Activated T-helper 1 cell treated with anti-CD3 and anti-CD28 coated beads, Interleukin-12 subunit alpha, Interleukin-12 subunit beta, Interleukin-2, Interleukin-4 antibody, amounts not matched to agents 30 ng/mL and 10 ng/mL and 1 ng/mL, durations not matched to agents 14 hours and 24 hours and 36 hours (primary cell): ENCODE results near the gene CCDC57. TPM values are rescaled to one million over a fixed set of nuclear protein-coding genes. Genes with fewer than 3 reads are reported as not detected.

Experiments
- DNase-seq: peaks from one replicate; pipeline ENCODE4 v3.0.0; 2021; ENCODE audit warnings: low spot score
- H3K27ac Mint-ChIP-seq: one replicate; pipeline ENCODE4 v1.8.0; 2021; ENCODE audit warnings: mild to moderate bottlenecking, mixed read lengths
- H3K27me3 Mint-ChIP-seq: one replicate; pipeline ENCODE4 v1.8.0; 2022; ENCODE audit warnings: mild to moderate bottlenecking, moderate library complexity, mixed read lengths; ENCODE audit not compliant: insufficient read depth
- H3K36me3 Mint-ChIP-seq: one replicate; pipeline ENCODE4 v1.8.0; 2021; ENCODE audit warnings: low read depth, mixed read lengths
- H3K4me1 Mint-ChIP-seq: one replicate; pipeline ENCODE4 v1.8.0; 2021; ENCODE audit warnings: low read depth, mixed read lengths
- H3K4me3 Mint-ChIP-seq: one replicate; pipeline ENCODE4 v1.8.0; 2021; ENCODE audit warnings: mild to moderate bottlenecking, moderate library complexity, mixed read lengths
- H3K9me3 Mint-ChIP-seq: one replicate; pipeline ENCODE4 v1.8.0; 2021; ENCODE audit warnings: mixed read lengths
- intact Hi-C: fragments of 100-400 bp; cut with micrococcal nuclease; formaldehyde crosslinking; loops from one replicate; pipeline ENCODE4 v1.15.1; 2024
- total RNA-seq: library from RNA; stranded (reverse); gene quantifications from 2 replicates; pipeline ENCODE4 v1.2.3, GENCODE V29; 2022

Gene CCDC57
- total RNA-seq, 1 donor from 2014 or later: 60.8 TPM

- peaks cover 13% of the 10 kb centered on the region for H3K4me1 Mint-ChIP-seq
- no peaks in the 10 kb centered on the region for H3K9me3 Mint-ChIP-seq
- peaks cover 2% of the 10 kb centered on the region for H3K36me3 Mint-ChIP-seq
- no peak for DNase-seq
- no peak overlapping the region for H3K4me3 Mint-ChIP-seq
- intact Hi-C loops: no loop called here
- no peaks in the 10 kb centered on the region for H3K27me3 Mint-ChIP-seq
- H3K27ac Mint-ChIP-seq: no peak overlapping the region
These were observed 95.2 kb downstream of the CCDC57 start for GRCh38 chr17:82117139-82118090.

GRCh38 chr17:82116246-82116645 lies 96.4 kb downstream of the CCDC57 start:
- no peaks in the 10 kb centered on the region for H3K9me3 Mint-ChIP-seq
- peaks cover 6% of the 10 kb centered on the region for H3K4me1 Mint-ChIP-seq
- H3K4me3 Mint-ChIP-seq: no peak overlapping the region
- no peak overlapping the region for H3K27ac Mint-ChIP-seq
- H3K27me3 Mint-ChIP-seq: no peaks in the 10 kb centered on the region
- no peaks in the 10 kb centered on the region for H3K36me3 Mint-ChIP-seq
- intact Hi-C loops: no loop called here
- DNase-seq: no peak

- intact Hi-C loops: no loop called here
- H3K4me1 Mint-ChIP-seq: no peaks in the 10 kb centered on the region
- H3K27ac Mint-ChIP-seq: no peak overlapping the region
- no peak overlapping the region for H3K4me3 Mint-ChIP-seq
- no peak for DNase-seq
- no peaks in the 10 kb centered on the region for H3K9me3 Mint-ChIP-seq
- no peaks in the 10 kb centered on the region for H3K27me3 Mint-ChIP-seq
- H3K36me3 Mint-ChIP-seq: no peaks in the 10 kb centered on the region
These were observed 97.8 kb downstream of the CCDC57 start for GRCh38 chr17:82114872-82115271.

GRCh38 chr17:82114447-82114846 lies 98.2 kb downstream of the CCDC57 start:
- no peak for DNase-seq
- Mint-ChIP-seq H3K9me3 (no peaks in the 10 kb centered on the region), H3K4me1 (no peaks in the 10 kb centered on the region), H3K27ac (no peak overlapping the region), H3K27me3 (no peaks in the 10 kb centered on the region), H3K4me3 (no peak overlapping the region), H3K36me3 (no peaks in the 10 kb centered on the region)
- intact Hi-C loops: no loop called here

GRCh38 chr17:82113941-82114340 lies 98.7 kb downstream of the CCDC57 start:
- intact Hi-C loops: no loop called here
- no peaks in the 10 kb centered on the region for H3K27me3 Mint-ChIP-seq
- no peak for DNase-seq
- H3K9me3 Mint-ChIP-seq: no peaks in the 10 kb centered on the region
- H3K4me3 Mint-ChIP-seq: no peak overlapping the region
- H3K4me1 Mint-ChIP-seq: no peaks in the 10 kb centered on the region
- no peak overlapping the region for H3K27ac Mint-ChIP-seq
- H3K36me3 Mint-ChIP-seq: no peaks in the 10 kb centered on the region

- Mint-ChIP-seq H3K4me1 (no peaks in the 10 kb centered on the region), H3K36me3 (no peaks in the 10 kb centered on the region), H3K9me3 (no peaks in the 10 kb centered on the region), H3K27me3 (no peaks in the 10 kb centered on the region), H3K4me3 (no peak overlapping the region), H3K27ac (no peak overlapping the region)
- no peak for DNase-seq
- intact Hi-C loops: no loop called here
These were observed 99.2 kb downstream of the CCDC57 start for GRCh38 chr17:82113422-82113821.

GRCh38 chr17:82112914-82113311 lies 99.7 kb downstream of the CCDC57 start:
- no peak for DNase-seq
- no peaks in the 10 kb centered on the region for H3K36me3 Mint-ChIP-seq
- H3K4me1 Mint-ChIP-seq: no peaks in the 10 kb centered on the region
- no peaks in the 10 kb centered on the region for H3K9me3 Mint-ChIP-seq
- H3K27me3 Mint-ChIP-seq: no peaks in the 10 kb centered on the region
- H3K4me3 Mint-ChIP-seq: no peak overlapping the region
- intact Hi-C loops: no loop called here
- no peak overlapping the region for H3K27ac Mint-ChIP-seq

GRCh38 chr17:82112181-82112913 lies 100.3 kb downstream of the CCDC57 start:
- no peaks in the 10 kb centered on the region for H3K27me3 Mint-ChIP-seq
- no peaks in the 10 kb centered on the region for H3K4me1 Mint-ChIP-seq
- H3K36me3 Mint-ChIP-seq: no peaks in the 10 kb centered on the region
- no peaks in the 10 kb centered on the region for H3K9me3 Mint-ChIP-seq
- H3K4me3 Mint-ChIP-seq: no peak overlapping the region
- no peak for DNase-seq
- no peak overlapping the region for H3K27ac Mint-ChIP-seq
- intact Hi-C loops: no loop called here

- Mint-ChIP-seq H3K9me3 (no peaks in the 10 kb centered on the region), H3K4me1 (peaks cover 11% of the 10 kb centered on the region), H3K4me3 (no peak overlapping the region), H3K27ac (no peak overlapping the region), H3K27me3 (no peaks in the 10 kb centered on the region), H3K36me3 (no peaks in the 10 kb centered on the region)
- no peak for DNase-seq
- intact Hi-C loops: no loop called here
These were observed 102.3 kb downstream of the CCDC57 start for GRCh38 chr17:82110298-82110697.

GRCh38 chr17:82108961-82109475 lies 103.6 kb downstream of the CCDC57 start:
- H3K4me1 Mint-ChIP-seq: peaks cover 11% of the 10 kb centered on the region
- H3K36me3 Mint-ChIP-seq: no peaks in the 10 kb centered on the region
- no peak for DNase-seq
- H3K27ac Mint-ChIP-seq: no peak overlapping the region
- H3K4me3 Mint-ChIP-seq: no peak overlapping the region
- intact Hi-C loops: no loop called here
- H3K27me3 Mint-ChIP-seq: no peaks in the 10 kb centered on the region
- H3K9me3 Mint-ChIP-seq: no peaks in the 10 kb centered on the region

- Mint-ChIP-seq H3K27me3 (no peaks in the 10 kb centered on the region), H3K4me3 (no peak overlapping the region), H3K4me1 (peaks cover 11% of the 10 kb centered on the region), H3K9me3 (no peaks in the 10 kb centered on the region), H3K36me3 (no peaks in the 10 kb centered on the region), H3K27ac (no peak overlapping the region)
- no peak for DNase-seq
- intact Hi-C loops: no loop called here
These were observed 104.1 kb downstream of the CCDC57 start for GRCh38 chr17:82108496-82108945.

GRCh38 chr17:82108038-82108437 lies 104.6 kb downstream of the CCDC57 start:
- Mint-ChIP-seq H3K4me1 (peaks cover 11% of the 10 kb centered on the region), H3K27me3 (no peaks in the 10 kb centered on the region), H3K9me3 (no peaks in the 10 kb centered on the region), H3K36me3 (no peaks in the 10 kb centered on the region), H3K27ac (no peak overlapping the region), H3K4me3 (no peak overlapping the region)
- intact Hi-C loops: no loop called here
- DNase-seq: no peak

GRCh38 chr17:82107341-82107860 lies 105.2 kb downstream of the CCDC57 start:
- intact Hi-C loops: loop anchor here (2.0 kb wide), 1 partner anchor 19 kb away; no protein-coding TSS in a partner anchor
- DNase-seq: no peak
- H3K4me1 Mint-ChIP-seq: peaks cover 11% of the 10 kb centered on the region
- no peak overlapping the region for H3K4me3 Mint-ChIP-seq
- H3K27ac Mint-ChIP-seq: no peak overlapping the region
- no peaks in the 10 kb centered on the region for H3K27me3 Mint-ChIP-seq
- H3K9me3 Mint-ChIP-seq: no peaks in the 10 kb centered on the region
- peaks cover under 1% of the 10 kb centered on the region for H3K36me3 Mint-ChIP-seq
